HG03025 (cell line): ENCODE data around the gene VDAC1.
A peak's percentile ranks its signal among the peaks of the same experiment; 100 is the strongest.
"Not testable (repeated sequence)": the region's sequence is repeated elsewhere in the genome, so short reads cannot be mapped to it uniquely, and the experiment has no call there.

ENCODE experiments used
- ATAC-seq: cut with Tn5 transposase; IDR thresholded peaks from one replicate; pipeline ENCODE4 v1.9.1; 2021; ENCODE audit warnings: mild to moderate bottlenecking, moderate library complexity; ENCODE audit not compliant: unreplicated experiment, low FRiP score

The VDAC1 gene

GRCh38 chr5:134004626-134005416, at the start of gene VDAC1:
Gene VDAC1, minus strand, starts transcription at chr5:134004975. Its CDS starts 11,963 bp downstream, at chr5:133993012.
- peak; percentile 74 for ATAC-seq

GRCh38 chr5:134053840-134054338, 49.1 kb upstream of the VDAC1 start:
- no peak for ATAC-seq

GRCh38 chr5:134053314-134053839, 48.6 kb upstream of the VDAC1 start:
- ATAC-seq: no peak

GRCh38 chr5:134051305-134051704, 46.5 kb upstream of the VDAC1 start:
- no peak for ATAC-seq

- ATAC-seq: no peak
Measured at GRCh38 chr5:134048864-134049263, 44.1 kb upstream of the VDAC1 start.

GRCh38 chr5:134047687-134048056, 42.9 kb upstream of the VDAC1 start:
- ATAC-seq: no peak

- ATAC-seq: no peak
Measured at GRCh38 chr5:134046801-134047686, 42.3 kb upstream of the VDAC1 start.

- ATAC-seq: no peak
Measured at GRCh38 chr5:134046330-134046729, 41.6 kb upstream of the VDAC1 start.

GRCh38 chr5:134043793-134044792, 39.3 kb upstream of the VDAC1 start:
- ATAC-seq: no peak

- ATAC-seq: no peak
Measured at GRCh38 chr5:134041570-134042411, 37.0 kb upstream of the VDAC1 start.

GRCh38 chr5:134038138-134038537, 33.4 kb upstream of the VDAC1 start:
- no peak for ATAC-seq

GRCh38 chr5:134037160-134037559, 32.4 kb upstream of the VDAC1 start:
- ATAC-seq: no peak

- ATAC-seq: no peak
Measured at GRCh38 chr5:134034326-134034725, 29.6 kb upstream of the VDAC1 start.

- ATAC-seq: not testable (repeated sequence)
Measured at GRCh38 chr5:134030303-134030964, 25.7 kb upstream of the VDAC1 start.

GRCh38 chr5:134029156-134029555, 24.4 kb upstream of the VDAC1 start:
- no peak for ATAC-seq

GRCh38 chr5:134028496-134028895, 23.7 kb upstream of the VDAC1 start:
- ATAC-seq: no peak

- no peak for ATAC-seq
Measured at GRCh38 chr5:134027288-134027615, 22.5 kb upstream of the VDAC1 start.

GRCh38 chr5:134026521-134027287, 21.9 kb upstream of the VDAC1 start:
- no peak for ATAC-seq
